Measurements from ENCODE around the gene COBL. TPM values are rescaled to one million over a fixed set of nuclear protein-coding genes. Genes with fewer than 3 reads are reported as not detected.

COBL gene
- total and polyA plus RNA-seq, 2 donors (not counting 3 experiments of a cell fraction or from before 2014, with no cell fraction given) = 0.11 TPM; not detected in 1

- H3K9ac ChIP-seq (replicated peaks; ENCODE audit: extremely low read depth, insufficient read depth, low read length) = no peak overlapping the region
- no peak overlapping the region for H3K4me3 ChIP-seq (replicated peaks in 1 of 3; ENCODE audit: insufficient read depth in 1 of 3, low read depth in 1 of 3, low read length in 3 of 3)
- H3K9me3 ChIP-seq (replicated peaks; ENCODE audit: control insufficient read depth, insufficient read depth, low read length) = no peaks in the 10 kb centered on the region
- H3K27me3 ChIP-seq (ENCODE audit: control insufficient read depth in 2 of 2, insufficient read depth in 2 of 2, low read length in 2 of 2) = peaks cover 0 to 10% of the 10 kb centered on the region in 2 experiments
- FAIRE-seq (no peak), DNase-seq (ENCODE audit: low read depth, low spot score) (no peak)
- TF ChIP-seq POLR2A (IDR thresholded peaks at IDR 0.05; ENCODE audit: low read depth, low read length) (no peak), POLR2AphosphoS5 (IDR thresholded peaks at IDR 0.05; ENCODE audit: insufficient read depth, low read depth, low read length) (no peak), EZH2 (IDR thresholded peaks at IDR 0.05; ENCODE audit: borderline replicate concordance, low read depth, low read length, severe bottlenecking) (no peak), MYC (IDR thresholded peaks at IDR 0.05; ENCODE audit: low read depth, low read length) (no peak), FOS (IDR thresholded peaks at IDR 0.05; ENCODE audit: borderline replicate concordance, insufficient read depth, low read length) (no peak), GATA2 (IDR thresholded peaks at IDR 0.05; ENCODE audit: insufficient read depth, insufficient read length, low read depth, low read length) (no peak), MAX (IDR thresholded peaks at IDR 0.05; ENCODE audit: insufficient read depth, insufficient read length) (no peak), JUN (IDR thresholded peaks at IDR 0.05; ENCODE audit: borderline replicate concordance, insufficient read depth, insufficient read length, low read depth) (no peak), CTCF (IDR thresholded peaks at IDR 0.05; ENCODE audit: extremely low read depth in 1 of 2, insufficient read depth in 1 of 2, low read depth in 1 of 2, low read length in 2 of 2) (no peak)
- no peaks in the 10 kb centered on the region for H3K9me1 ChIP-seq (replicated peaks; ENCODE audit: control insufficient read depth, extremely low read depth, insufficient read depth, low read length)
- no peak overlapping the region for H2AFZ ChIP-seq (ENCODE audit: low read depth, low read length)
- H4K20me1 ChIP-seq (replicated peaks; ENCODE audit: control insufficient read depth, extremely low read depth, insufficient read depth, low read length) = no peaks in the 10 kb centered on the region
- intact Hi-C loops (cut with micrococcal nuclease) = no loop called here
- H3K79me2 ChIP-seq (ENCODE audit: control insufficient read depth, insufficient read depth, low read length) = no peaks in the 10 kb centered on the region
- ChIA-PET CTCF (no interaction called here), POLR2A (no interaction called here)
- peaks cover 6% of the 10 kb centered on the region for H3K4me1 ChIP-seq (ENCODE audit: control insufficient read depth, extremely low read depth, insufficient read depth, low read length)
- no peaks in the 10 kb centered on the region for H3K36me3 ChIP-seq (ENCODE audit: control insufficient read depth in 2 of 2, extremely low read depth in 1 of 2, insufficient read depth in 2 of 2, low read length in 2 of 2)
- no peak overlapping the region for H3K27ac ChIP-seq (ENCODE audit: insufficient read depth, low read depth, low read length)
- BruUV-seq (replicated peaks) = no TSS peak
- H3K4me2 ChIP-seq (ENCODE audit: insufficient read depth, low read length) = no peak overlapping the region
- dilution Hi-C loops (cut with MboI; ENCODE audit: extremely low pct_ligation_motif_present, low sequenced_read_pairs) = no loop called here
Measured at GRCh38 chr7:51031216-51031615, 285.4 kb downstream of the COBL start.
